Fibroblast of lung (primary cell): Measurements from ENCODE around the gene OSBPL1A. TPM values are rescaled to one million over a fixed set of nuclear protein-coding genes. Genes with fewer than 3 reads are reported as not detected.

Experiments
- DNase-seq, 2 donors: peaks; one replicate each; pipeline versions ENCODE4 v3.0.0 to v3.0.0-alpha.2; 2010; ENCODE audit warnings: low read depth in 2 of 2
- H2AFZ ChIP-seq: 2 replicates; pipeline ENCODE4 v1.5.1; 2012; ENCODE audit warnings: low read length, control low read depth, inconsistent platforms
- H3K27ac ChIP-seq: 2 replicates; pipeline ENCODE4 v1.5.1; 2011; ENCODE audit warnings: low read length, control low read depth; ENCODE audit not compliant: insufficient read depth
- H3K27me3 ChIP-seq: 2 replicates; pipeline ENCODE4 v1.5.1; 2011; ENCODE audit warnings: mild to moderate bottlenecking, low read length; ENCODE audit not compliant: control insufficient read depth, insufficient read depth
- H3K36me3 ChIP-seq: 2 replicates; pipeline ENCODE4 v1.5.1; 2011; ENCODE audit warnings: low read length; ENCODE audit not compliant: control insufficient read depth, insufficient read depth
- H3K4me1 ChIP-seq: 2 replicates; pipeline ENCODE4 v1.5.1; 2011; ENCODE audit warnings: low read length; ENCODE audit not compliant: control insufficient read depth, insufficient read depth; ENCODE audit errors: extremely low read depth
- H3K4me2 ChIP-seq: 2 replicates; pipeline ENCODE4 v1.5.1; 2011; ENCODE audit warnings: low read length, control low read depth; ENCODE audit not compliant: insufficient read depth; ENCODE audit errors: extremely low read depth
- H3K4me3 ChIP-seq, 4 experiments: fragments of 200-600 bp in 1 of 4; sonication (generic) in 1 of 4; replicated peaks in 1 of 4; 2 replicates each; pipeline ENCODE4 v1.5.1; 2011 to 2016; ENCODE audit warnings: low read length in 4 of 4, low read depth in 3 of 4, mild to moderate bottlenecking in 3 of 4, control low read depth in 2 of 4, inconsistent platforms in 1 of 4, mixed read lengths in 1 of 4; ENCODE audit not compliant: insufficient read depth in 1 of 4; ENCODE audit errors: control extremely low read depth in 1 of 4
- H3K79me2 ChIP-seq: 2 replicates; pipeline ENCODE4 v1.5.1; 2012; ENCODE audit warnings: mild to moderate bottlenecking, low read length, inconsistent platforms; ENCODE audit not compliant: control insufficient read depth, insufficient read depth
- H3K9ac ChIP-seq: 2 replicates; pipeline ENCODE4 v1.5.1; 2011; ENCODE audit warnings: mild to moderate bottlenecking, low read length, control low read depth; ENCODE audit not compliant: insufficient read depth
- H3K9me3 ChIP-seq: 2 replicates; pipeline ENCODE4 v1.5.1; 2012; ENCODE audit warnings: low read depth, low read length; ENCODE audit not compliant: control insufficient read depth, insufficient read depth
- H4K20me1 ChIP-seq: 2 replicates; pipeline ENCODE4 v1.5.1; 2011; ENCODE audit warnings: low read length; ENCODE audit not compliant: control insufficient read depth, insufficient read depth; ENCODE audit errors: extremely low read depth
- CTCF ChIP-seq, 2 donors: IDR thresholded peaks in 1 of 2; conservative IDR thresholded peaks in 1 of 2; 1 replicate in 1 of 2; 2 replicates in 1 of 2; pipeline ENCODE4 v1.5.1; 2011 to 2012; ENCODE audit warnings: low read length in 2 of 2, control low read depth in 1 of 2, inconsistent platforms in 1 of 2, low read depth in 1 of 2, mild to moderate bottlenecking in 1 of 2
- EZH2 ChIP-seq: IDR thresholded peaks from 2 replicates; pipeline ENCODE4 v1.5.1; 2012; ENCODE audit warnings: low read length, control low read depth, mild to moderate bottlenecking; ENCODE audit errors: missing control alignments
- polyA plus RNA-seq, 2 donors: library from polyadenylated mRNA; depleted of rRNA in 1 of 2; stranded (reverse) in 1 of 2; unstranded in 1 of 2; fragments of >200 nt; gene quantifications; 2 replicates each; pipeline ENCODE4 v1.2.1, GENCODE V29; 2011 to 2012; ENCODE audit warnings: missing spikeins in 1 of 2
- total RNA-seq: library from RNA; depleted of rRNA; stranded (reverse); fragments of >200 nt; gene quantifications from 2 replicates; pipeline ENCODE4 v1.2.1, GENCODE V29; 2014

Gene OSBPL1A
- total and polyA plus RNA-seq, 2 donors (not counting 1 experiment from before 2014, with no cell fraction given): 67.5 to 73.3 TPM

- DNase-seq: no peak
- Histone ChIP-seq H3K79me2 (no peaks in the 10 kb centered on the region), H3K4me2 (no peak overlapping the region), H3K9ac (no peak overlapping the region), H3K4me3 (no peak overlapping the region), H3K4me1 (no peaks in the 10 kb centered on the region), H4K20me1 (no peaks in the 10 kb centered on the region), H3K27me3 (peaks cover 7% of the 10 kb centered on the region), H3K9me3 (no peaks in the 10 kb centered on the region), H3K27ac (no peak overlapping the region), H3K36me3 (no peaks in the 10 kb centered on the region), H2AFZ (no peak overlapping the region)
- TF ChIP-seq EZH2: no peak
- TF ChIP-seq CTCF (conservative IDR thresholded peaks at IDR 0.05 in 1 of 2, IDR thresholded peaks at IDR 0.05 in 1 of 2; ENCODE audit: low read depth in 1 of 2, low read length in 2 of 2): no peak
Observed at GRCh38 chr18:24420551-24420950, 22.9 kb upstream of the OSBPL1A start.

- Histone ChIP-seq H3K9ac (no peak overlapping the region), H3K27me3 (peaks cover 7% of the 10 kb centered on the region), H3K4me1 (no peaks in the 10 kb centered on the region), H2AFZ (no peak overlapping the region), H3K9me3 (no peaks in the 10 kb centered on the region), H4K20me1 (no peaks in the 10 kb centered on the region), H3K27ac (no peak overlapping the region), H3K79me2 (no peaks in the 10 kb centered on the region), H3K4me2 (no peak overlapping the region), H3K4me3 (no peak overlapping the region), H3K36me3 (no peaks in the 10 kb centered on the region)
- DNase-seq: no peak
- TF ChIP-seq EZH2 (no peak), CTCF (conservative IDR thresholded peaks at IDR 0.05 in 1 of 2, IDR thresholded peaks at IDR 0.05 in 1 of 2; ENCODE audit: low read depth in 1 of 2, low read length in 2 of 2) (no peak)
Observed at GRCh38 chr18:24417480-24417879, 19.9 kb upstream of the OSBPL1A start.

GRCh38 chr18:24414349-24415003 lies 16.9 kb upstream of the OSBPL1A start:
- no peaks in the 10 kb centered on the region for H3K36me3 ChIP-seq
- no peak overlapping the region for H2AFZ ChIP-seq
- H4K20me1 ChIP-seq: no peaks in the 10 kb centered on the region
- no peak overlapping the region for H3K4me2 ChIP-seq
- H3K4me3 ChIP-seq: no peak overlapping the region
- H3K79me2 ChIP-seq: no peaks in the 10 kb centered on the region
- H3K4me1 ChIP-seq: no peaks in the 10 kb centered on the region
- no peak overlapping the region for H3K27ac ChIP-seq
- no peak for DNase-seq
- TF ChIP-seq EZH2: no peak
- TF ChIP-seq CTCF (conservative IDR thresholded peaks at IDR 0.05 in 1 of 2, IDR thresholded peaks at IDR 0.05 in 1 of 2; ENCODE audit: low read depth in 1 of 2, low read length in 2 of 2): no peak
- peaks cover 7% of the 10 kb centered on the region for H3K27me3 ChIP-seq
- no peak overlapping the region for H3K9ac ChIP-seq
- no peaks in the 10 kb centered on the region for H3K9me3 ChIP-seq
